Endodermal cell (in vitro differentiated cells): ENCODE results near the gene BCDIN3D. TPM values are rescaled to one million over a fixed set of nuclear protein-coding genes. Genes with fewer than 3 reads are reported as not detected.
A peak's percentile ranks its signal among the peaks of the same experiment; 100 is the strongest.

Experiments used
- DNase-seq: peaks from one replicate; pipeline ENCODE4 v3.0.0-alpha.2; 2017
- H3K27ac ChIP-seq: 2 replicates; pipeline ENCODE4 v1.5.1; 2013; ENCODE audit warnings: mild to moderate bottlenecking, low read depth, low read length, moderate library complexity
- H3K27me3 ChIP-seq: 2 replicates; pipeline ENCODE4 v1.6.1; 2013; ENCODE audit warnings: mild to moderate bottlenecking, low read length, moderate library complexity; ENCODE audit not compliant: insufficient read depth, control insufficient read depth, poor library complexity, severe bottlenecking
- H3K36me3 ChIP-seq: 2 replicates; pipeline ENCODE4 v1.7.0; 2013; ENCODE audit warnings: mild to moderate bottlenecking, low read length, moderate library complexity; ENCODE audit not compliant: control insufficient read depth, insufficient read depth
- H3K4me1 ChIP-seq: one replicate; pipeline ENCODE4 v1.7.0; 2013; ENCODE audit warnings: low read length; ENCODE audit not compliant: control insufficient read depth, insufficient read depth
- H3K4me3 ChIP-seq: 2 replicates; pipeline ENCODE4 v1.5.1; 2013; ENCODE audit warnings: mild to moderate bottlenecking, low read length, moderate library complexity
- H3K9ac ChIP-seq: 2 replicates; pipeline ENCODE4 v1.6.1; 2013; ENCODE audit warnings: mild to moderate bottlenecking, low read length, moderate library complexity; ENCODE audit not compliant: poor library complexity, severe bottlenecking; ENCODE audit errors: extremely low read depth
- H3K9me3 ChIP-seq: 2 replicates; pipeline ENCODE4 v1.6.1; 2013; ENCODE audit warnings: mild to moderate bottlenecking, low read length, moderate library complexity; ENCODE audit not compliant: control insufficient read depth
- H3K27ac Mint-ChIP-seq: 2 replicates; pipeline ENCODE4 v1.8.0; 2020; ENCODE audit warnings: mixed read lengths
- H3K27me3 Mint-ChIP-seq: 2 replicates; pipeline ENCODE4 v1.8.0; 2021; ENCODE audit warnings: mild to moderate bottlenecking, mixed read lengths; ENCODE audit not compliant: insufficient read depth
- H3K36me3 Mint-ChIP-seq: 2 replicates; pipeline ENCODE4 v1.8.0; 2020; ENCODE audit warnings: low read depth, mixed read lengths
- H3K4me1 Mint-ChIP-seq: 2 replicates; pipeline ENCODE4 v1.8.0; 2020; ENCODE audit warnings: mixed read lengths
- H3K4me3 Mint-ChIP-seq: 2 replicates; pipeline ENCODE4 v1.8.0; 2020; ENCODE audit warnings: mild to moderate bottlenecking, moderate library complexity, mixed read lengths
- H3K9me3 Mint-ChIP-seq: 2 replicates; pipeline ENCODE4 v1.8.0; 2020; ENCODE audit warnings: mild to moderate bottlenecking, mixed read lengths
- WGBS, 2 experiments: methylation state at CpG; one replicate each; pipeline versions ENCODE4 v1.1.5 to v1.1.7; 2013; ENCODE audit warnings: missing lambda C conversion rate in 2 of 2, mixed read lengths in 1 of 2; ENCODE audit not compliant: insufficient coverage in 1 of 2, insufficient read length in 1 of 2; 5-methylcytosine and 5-hydroxymethylcytosine counted together
- total RNA-seq, 2 donors: library from RNA; stranded (reverse); fragmentation: NEBNext Ultra II Directional in 1 of 2; extraction: Animal tissue kit (Norgen Biotek cat#: 25700) in 1 of 2; gene quantifications; 2 replicates in 1 of 2; 3 replicates in 1 of 2; pipeline ENCODE4 v1.2.1, GENCODE V29; 2021
- TF ChIP-seq, protein P1 (sequence below): fragments of 200-600 bp; sonication (generic); conservative IDR thresholded peaks from 2 replicates; pipeline ENCODE4 v1.5.0; 2021; ENCODE audit warnings: antibody characterized with exemption, mild to moderate bottlenecking

BCDIN3D gene
- total RNA-seq, 2 donors from 2014 or later: 2.8 to 3.8 TPM

DNA sequence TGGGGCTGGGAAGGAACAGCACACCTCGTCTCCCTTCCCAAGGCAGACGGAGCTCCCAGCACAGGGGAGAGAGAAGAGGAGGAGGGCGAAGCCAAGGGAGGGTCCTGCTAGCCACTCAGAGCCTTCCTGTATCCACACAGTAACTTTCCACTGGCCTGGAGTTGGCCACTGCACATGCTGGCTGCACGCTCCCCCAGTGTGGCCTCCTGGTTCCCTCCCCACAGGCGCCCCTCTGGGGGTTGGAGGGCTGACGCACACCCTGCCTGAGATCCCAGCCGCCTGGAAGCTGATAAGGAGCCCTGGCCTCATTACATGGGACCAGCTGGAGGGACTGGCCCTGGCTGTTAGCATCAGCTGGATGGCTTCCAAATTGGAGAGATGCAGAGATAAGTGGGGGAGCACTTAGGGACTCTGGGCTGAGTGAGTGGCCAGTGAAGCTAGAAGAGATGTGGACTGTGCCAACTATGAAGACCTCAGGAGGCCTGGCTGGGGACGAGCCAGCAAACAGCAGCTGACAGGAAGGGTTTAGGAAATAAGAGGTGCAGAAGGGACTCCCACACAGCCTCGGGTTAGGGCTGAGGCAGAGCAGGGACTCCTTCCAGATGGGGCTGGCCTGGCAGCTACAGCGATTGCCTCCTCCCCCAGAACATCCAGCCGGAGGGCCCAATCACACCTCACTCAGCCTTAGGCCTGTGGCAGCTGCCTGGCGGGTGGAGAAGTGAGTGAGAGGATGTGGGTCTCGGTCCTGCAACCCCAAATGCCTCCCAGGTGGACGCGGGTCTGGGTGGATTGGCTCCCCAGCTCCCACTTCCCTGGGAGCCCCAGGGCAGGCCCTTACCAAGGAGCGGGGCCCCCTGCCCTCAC, 26.3 kb upstream of the BCDIN3D start:
- no peaks in the 10 kb centered on the region for H3K4me1 ChIP-seq
- H3K27ac ChIP-seq: no peak overlapping the region
- H3K9me3 Mint-ChIP-seq: no peaks in the 10 kb centered on the region
- H3K27me3 ChIP-seq: no peaks in the 10 kb centered on the region
- H3K9ac ChIP-seq: no peak overlapping the region
- no peak overlapping the region for H3K27ac Mint-ChIP-seq
- H3K4me3 Mint-ChIP-seq: no peak overlapping the region
- 82 to 84% methylated on average over 7 to 16 of the region's 16 CpGs for WGBS, 2 experiments
- peak; percentile 54 for DNase-seq
- no peak overlapping the region for H3K4me3 ChIP-seq
- H3K9me3 ChIP-seq: no peaks in the 10 kb centered on the region
- H3K36me3 ChIP-seq: no peaks in the 10 kb centered on the region
- H3K27me3 Mint-ChIP-seq: peaks cover 27% of the 10 kb centered on the region
- TF ChIP-seq, protein P1, sequence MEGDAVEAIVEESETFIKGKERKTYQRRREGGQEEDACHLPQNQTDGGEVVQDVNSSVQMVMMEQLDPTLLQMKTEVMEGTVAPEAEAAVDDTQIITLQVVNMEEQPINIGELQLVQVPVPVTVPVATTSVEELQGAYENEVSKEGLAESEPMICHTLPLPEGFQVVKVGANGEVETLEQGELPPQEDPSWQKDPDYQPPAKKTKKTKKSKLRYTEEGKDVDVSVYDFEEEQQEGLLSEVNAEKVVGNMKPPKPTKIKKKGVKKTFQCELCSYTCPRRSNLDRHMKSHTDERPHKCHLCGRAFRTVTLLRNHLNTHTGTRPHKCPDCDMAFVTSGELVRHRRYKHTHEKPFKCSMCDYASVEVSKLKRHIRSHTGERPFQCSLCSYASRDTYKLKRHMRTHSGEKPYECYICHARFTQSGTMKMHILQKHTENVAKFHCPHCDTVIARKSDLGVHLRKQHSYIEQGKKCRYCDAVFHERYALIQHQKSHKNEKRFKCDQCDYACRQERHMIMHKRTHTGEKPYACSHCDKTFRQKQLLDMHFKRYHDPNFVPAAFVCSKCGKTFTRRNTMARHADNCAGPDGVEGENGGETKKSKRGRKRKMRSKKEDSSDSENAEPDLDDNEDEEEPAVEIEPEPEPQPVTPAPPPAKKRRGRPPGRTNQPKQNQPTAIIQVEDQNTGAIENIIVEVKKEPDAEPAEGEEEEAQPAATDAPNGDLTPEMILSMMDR: no peak
- H3K4me1 Mint-ChIP-seq: peaks cover 5% of the 10 kb centered on the region
- no peaks in the 10 kb centered on the region for H3K36me3 Mint-ChIP-seq

DNA sequence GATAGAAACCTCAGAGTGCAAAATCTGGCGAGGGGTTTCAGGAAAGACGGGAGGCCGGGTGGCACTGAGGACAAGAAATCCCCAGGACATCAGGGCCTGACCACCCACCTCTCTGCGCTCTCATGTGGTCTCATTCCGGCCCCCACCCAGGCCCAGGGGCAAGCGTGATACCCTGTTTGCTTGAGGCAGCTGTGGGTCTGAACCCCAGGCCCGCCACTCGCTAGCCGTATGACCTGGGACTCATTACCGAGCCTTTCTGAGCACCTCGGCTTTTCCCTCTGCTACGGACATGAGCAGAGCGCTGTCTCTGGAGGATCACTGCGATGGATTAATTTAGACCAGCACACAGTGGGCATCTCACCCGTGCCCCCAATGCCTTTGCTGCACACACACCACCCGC, 25.5 kb upstream of the BCDIN3D start:
- Histone ChIP-seq H3K36me3 (no peaks in the 10 kb centered on the region), H3K4me1 (no peaks in the 10 kb centered on the region), H3K4me3 (no peak overlapping the region), H3K9me3 (no peaks in the 10 kb centered on the region), H3K9ac (no peak overlapping the region), H3K27me3 (no peaks in the 10 kb centered on the region), H3K27ac (no peak overlapping the region)
- Mint-ChIP-seq H3K27me3 (peaks cover 34% of the 10 kb centered on the region), H3K4me3 (no peak overlapping the region), H3K4me1 (peaks cover 5% of the 10 kb centered on the region), H3K9me3 (no peaks in the 10 kb centered on the region), H3K36me3 (no peaks in the 10 kb centered on the region), H3K27ac (no peak overlapping the region)
- DNase-seq: peak; percentile 39
- TF ChIP-seq, protein P1: no peak
- 94 to 95% methylated on average over 14 to 16 of the region's 16 CpGs for WGBS, 2 experiments

DNA sequence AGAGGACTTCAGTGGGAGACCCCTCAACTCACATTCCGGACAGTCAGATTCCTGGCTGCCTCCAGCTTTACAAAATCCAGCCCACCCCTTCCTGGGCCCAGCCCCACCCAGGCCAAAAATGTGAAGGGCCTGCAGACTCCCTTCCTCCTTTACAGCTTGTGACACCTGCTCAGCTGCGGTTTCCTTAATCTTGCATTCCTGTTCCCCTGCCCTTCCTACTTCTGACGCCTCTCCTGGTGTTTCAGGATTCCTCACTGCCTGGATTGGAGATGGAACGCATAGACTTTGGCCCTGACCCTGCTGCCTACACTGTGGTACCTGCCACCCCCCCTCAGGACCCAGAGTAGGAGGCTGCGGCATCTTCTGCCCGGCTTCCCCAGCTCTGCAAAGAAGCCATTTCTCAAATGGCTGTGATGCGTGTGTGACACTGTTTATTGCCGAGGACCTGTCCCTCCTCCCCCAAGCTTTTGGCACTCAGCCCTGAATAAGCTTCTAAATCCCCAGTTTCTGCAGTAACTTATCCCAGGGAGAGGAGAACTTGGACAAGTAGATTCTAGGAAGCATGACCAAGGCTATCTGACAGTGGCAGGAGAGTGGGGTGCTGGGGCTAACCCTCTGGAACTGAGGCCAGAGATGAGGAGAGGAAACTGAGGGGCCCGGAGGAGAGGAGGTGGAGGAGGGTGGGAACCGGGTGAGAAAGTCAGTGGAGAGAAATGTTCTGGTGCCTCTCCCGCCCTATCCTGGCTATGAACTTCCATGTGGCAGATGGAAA, 24.9 kb upstream of the BCDIN3D start:
- Mint-ChIP-seq H3K27me3 (peaks cover 34% of the 10 kb centered on the region), H3K4me1 (peaks cover 5% of the 10 kb centered on the region), H3K27ac (no peak overlapping the region), H3K9me3 (no peaks in the 10 kb centered on the region), H3K4me3 (no peak overlapping the region), H3K36me3 (no peaks in the 10 kb centered on the region)
- Histone ChIP-seq H3K9me3 (no peaks in the 10 kb centered on the region), H3K9ac (no peak overlapping the region), H3K27ac (no peak overlapping the region), H3K4me3 (no peak overlapping the region), H3K4me1 (no peaks in the 10 kb centered on the region), H3K36me3 (no peaks in the 10 kb centered on the region), H3K27me3 (no peaks in the 10 kb centered on the region)
- DNase-seq: no peak
- TF ChIP-seq, protein P1: no peak
- 80 to 84% methylated on average over 6 to 11 of the region's 11 CpGs for WGBS, 2 experiments
